ENCODE data around the gene PNPLA3.

Gene PNPLA3

DNA sequence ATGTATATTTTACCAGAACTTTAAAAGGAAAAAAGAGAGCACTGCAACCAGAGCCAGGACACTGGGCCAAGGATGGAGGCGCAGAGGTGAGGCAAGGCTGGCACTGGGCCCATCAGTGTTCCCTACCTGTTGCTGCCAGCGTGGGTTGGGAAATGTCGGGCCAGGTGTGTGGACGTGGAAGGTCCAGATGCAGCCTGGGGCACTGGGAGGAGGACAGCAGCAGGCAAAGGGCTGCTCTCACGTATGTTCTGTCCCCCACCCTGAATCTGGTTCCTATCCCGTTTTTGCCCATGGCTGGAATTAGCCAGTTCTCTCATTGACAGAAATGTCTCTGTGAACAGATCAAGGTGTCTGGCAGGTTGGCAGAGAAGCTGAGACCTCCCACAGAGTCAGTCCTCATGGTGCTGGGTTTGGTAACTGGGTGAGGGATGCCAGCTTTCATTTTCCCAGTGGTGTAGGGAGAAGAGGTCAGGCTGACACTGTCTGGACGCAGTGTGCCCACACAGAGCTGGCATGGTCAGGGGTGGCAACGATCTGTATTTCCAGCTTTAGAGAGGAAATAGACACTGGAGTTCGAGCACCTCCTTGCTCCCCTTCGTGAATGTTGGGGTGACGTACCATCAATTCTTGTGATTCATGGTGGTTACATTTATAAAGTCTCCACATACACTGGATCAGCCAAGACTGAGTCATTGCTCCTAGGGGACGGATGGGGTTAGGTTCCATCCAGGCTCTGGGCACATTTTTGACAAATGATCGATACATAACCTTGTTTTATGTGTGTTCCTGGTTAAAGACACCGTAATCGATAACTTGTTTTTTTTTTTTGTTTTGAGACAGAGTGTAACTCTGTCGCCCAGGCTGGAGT is 4.3 kb upstream of the PNPLA3 start:
- no peak for DNase-seq
- intact Hi-C loops (cut with DNase I), result no loop called here

- intact Hi-C loops (cut with DNase I), result no loop called here
- DNase-seq, result peak in 6 of 10 donors; percentile 34 to 89 (median 57)
These were observed 2.2 kb upstream of the PNPLA3 start for GRCh38 chr22:43921370-43921769.

- DNase-seq, result no peak
- intact Hi-C loops (cut with DNase I), result no loop called here
These were observed 1.5 kb upstream of the PNPLA3 start for GRCh38 chr22:43922123-43922522.

DNA sequence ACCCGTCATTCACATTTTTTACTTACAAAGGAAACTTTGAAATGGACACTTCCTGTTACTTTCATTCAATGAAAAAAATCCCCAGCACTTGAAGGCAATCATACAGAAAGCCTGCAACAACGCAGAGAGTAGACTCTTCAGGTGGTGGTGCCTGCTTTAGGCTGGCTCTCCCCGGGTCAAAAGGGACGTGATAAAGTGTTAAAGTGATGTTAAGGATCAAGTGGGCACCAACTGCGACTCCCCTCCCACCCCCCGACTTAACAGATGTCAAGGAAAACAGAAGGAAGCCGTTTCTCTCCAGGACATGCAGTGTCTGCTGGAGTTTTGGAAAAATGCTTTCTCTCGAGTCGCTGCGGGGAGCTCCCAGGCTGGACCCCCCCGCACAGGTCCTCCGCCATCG is 414 bp upstream of the PNPLA3 start:
- DNase-seq, result no peak
- intact Hi-C loops (cut with DNase I), result no loop called here

DNA sequence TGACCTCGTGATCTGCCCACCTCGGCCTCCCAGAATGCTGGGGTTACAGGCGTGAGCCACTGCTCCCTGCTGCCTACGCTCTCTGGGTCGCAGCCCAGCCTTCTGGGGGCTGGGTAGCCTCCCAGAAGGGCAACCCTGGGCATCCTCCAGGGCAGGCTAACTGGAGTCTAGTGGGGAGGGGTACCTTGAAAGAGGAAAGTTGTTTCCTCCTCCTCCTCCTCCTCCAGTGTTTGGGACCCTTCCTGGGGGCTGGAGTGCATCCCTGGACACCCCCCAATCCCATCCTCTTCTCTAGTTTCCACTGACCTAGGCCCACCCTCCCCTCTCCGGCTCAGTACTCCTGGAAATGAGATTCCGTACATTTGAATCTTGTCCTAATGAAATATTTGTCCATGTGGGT is 1.3 kb downstream of the PNPLA3 start:
- DNase-seq, result no peak
- intact Hi-C loops (cut with DNase I), result no loop called here

DNA sequence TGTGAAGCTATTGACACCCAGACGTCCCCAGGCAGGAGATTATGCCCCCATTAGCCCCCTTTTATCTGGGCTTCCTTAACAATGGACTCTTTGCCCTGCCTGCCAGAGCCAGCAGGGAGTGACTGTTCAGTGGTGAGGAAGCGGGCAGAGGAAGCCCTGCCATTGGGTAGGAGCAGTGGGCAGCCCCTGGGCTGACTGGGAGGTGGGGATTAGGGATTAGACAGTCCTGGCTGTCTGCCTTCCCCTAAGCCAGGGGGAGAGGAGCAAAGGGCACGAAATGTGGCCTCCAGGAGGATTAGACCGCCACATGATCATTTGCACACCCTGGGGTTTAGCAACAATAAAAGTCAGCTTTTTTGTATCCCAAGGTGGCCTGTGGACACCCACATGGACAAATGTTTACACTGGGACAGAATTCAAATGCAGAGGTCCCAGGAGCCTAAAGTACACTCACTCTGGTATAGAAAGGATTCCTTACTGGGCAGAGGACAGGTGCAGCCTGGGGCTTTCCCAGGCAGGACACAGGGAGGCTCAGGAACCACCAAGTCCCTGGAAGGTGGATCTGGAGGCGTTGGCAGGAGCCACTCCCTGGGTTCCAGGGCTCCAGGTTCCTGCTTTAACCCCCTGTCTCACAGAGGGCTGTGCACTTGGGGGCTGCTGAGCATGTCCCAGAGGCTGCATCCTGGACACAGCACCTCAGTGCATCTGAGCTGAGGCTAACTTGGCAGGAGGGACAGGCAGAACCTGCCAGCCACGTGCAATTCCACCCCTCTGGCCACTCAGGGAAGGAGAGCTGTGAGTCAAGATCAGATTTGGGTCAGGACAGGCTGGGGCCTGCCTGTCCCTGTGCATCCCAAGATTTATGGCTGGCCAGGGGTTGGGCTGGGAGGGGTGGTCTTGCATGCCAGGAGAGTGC is 2.1 kb downstream of the PNPLA3 start:
- no peak for DNase-seq
- intact Hi-C loops (cut with DNase I), result no loop called here

GRCh38 chr22:43926349-43926710 is 2.7 kb downstream of the PNPLA3 start:
- intact Hi-C loops (cut with DNase I), result no loop called here
- DNase-seq, result no peak

GRCh38 chr22:43928468-43928867 is 4.9 kb downstream of the PNPLA3 start:
- intact Hi-C loops (cut with DNase I), result no loop called here
- no peak for DNase-seq

- intact Hi-C loops (cut with DNase I), result no loop called here
- no peak for DNase-seq
These were observed 5.3 kb downstream of the PNPLA3 start for GRCh38 chr22:43928908-43929307.

DNA sequence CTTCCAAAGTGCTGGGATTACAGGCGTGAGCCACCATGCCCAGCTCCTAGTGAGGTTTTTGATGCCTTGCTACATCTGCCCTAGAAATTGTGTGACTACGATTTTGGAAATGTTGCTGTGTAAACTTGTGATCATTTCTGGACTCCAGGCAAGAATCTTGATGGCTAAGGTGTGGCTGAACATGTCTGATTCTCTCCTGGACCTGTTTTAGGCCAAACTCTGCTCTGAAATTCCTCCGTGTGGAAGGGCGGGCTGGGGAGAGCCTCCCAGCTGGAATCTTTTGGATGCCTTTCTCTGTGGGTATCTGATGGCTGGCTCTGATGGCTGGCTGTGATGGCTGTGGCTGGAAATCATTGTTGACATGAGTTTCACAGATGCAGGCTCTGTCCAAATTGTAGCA is 8.2 kb downstream of the PNPLA3 start:
- intact Hi-C loops (cut with DNase I), result no loop called here
- DNase-seq, result no peak

DNA sequence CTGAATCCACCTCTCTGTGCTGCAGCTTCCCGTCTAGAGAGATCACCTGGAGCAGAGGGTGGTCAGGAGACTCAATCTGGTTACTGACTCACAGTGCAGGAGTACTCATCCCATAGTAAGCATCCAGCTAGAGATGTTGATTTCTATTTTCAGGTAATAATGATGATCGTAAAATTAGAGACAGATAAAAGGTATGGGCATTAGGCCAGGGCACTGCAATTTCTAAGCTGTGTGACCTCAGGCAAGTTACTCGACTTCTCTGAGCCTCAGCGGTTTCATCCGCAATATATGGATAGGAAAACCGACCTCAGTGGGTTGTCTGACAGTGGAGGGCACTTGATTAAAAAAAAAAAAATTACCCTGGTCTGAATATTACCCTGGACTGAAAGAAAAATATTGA is 17.8 kb downstream of the PNPLA3 start:
- intact Hi-C loops (cut with DNase I), result no loop called here
- no peak for DNase-seq

DNA sequence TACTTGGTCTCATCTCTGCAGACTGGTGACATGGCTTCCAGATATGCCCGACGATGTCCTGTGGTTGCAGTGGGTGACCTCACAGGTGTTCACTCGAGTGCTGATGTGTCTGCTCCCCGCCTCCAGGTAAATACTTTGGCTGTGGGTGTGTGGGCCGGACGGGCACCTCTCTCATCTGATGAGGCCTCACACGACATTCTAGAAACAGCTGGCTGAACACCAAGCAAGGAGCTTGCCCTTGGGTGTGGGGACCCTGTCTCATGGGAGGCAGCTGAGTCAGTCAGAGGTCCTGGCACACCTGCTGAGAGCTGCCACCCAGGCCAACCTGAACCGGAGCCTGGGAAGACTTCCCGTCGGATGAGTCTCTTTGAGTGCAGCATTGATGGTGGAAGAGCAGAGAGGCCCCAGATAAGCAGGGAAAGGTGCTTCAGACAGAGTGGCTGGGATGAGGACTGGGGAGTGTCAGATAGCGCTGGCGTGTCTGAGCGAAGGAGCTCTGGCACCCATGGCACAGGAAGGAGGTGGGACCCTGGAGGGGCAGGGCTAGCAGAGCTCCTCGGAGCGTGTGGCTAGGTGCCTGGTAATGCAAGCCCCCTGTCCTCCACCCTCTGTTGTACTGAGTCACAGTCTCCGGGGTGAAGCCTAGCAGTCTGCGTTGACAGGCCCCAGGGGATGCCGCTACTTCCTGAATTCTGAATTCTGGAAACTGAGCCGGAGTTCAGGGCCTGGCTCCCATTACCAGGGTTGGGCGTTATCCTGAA is 21.2 kb downstream of the PNPLA3 start:
- peak in 2 of 10 donors; percentile 56 to 57 for DNase-seq
- intact Hi-C loops (cut with DNase I), result no loop called here

DNA sequence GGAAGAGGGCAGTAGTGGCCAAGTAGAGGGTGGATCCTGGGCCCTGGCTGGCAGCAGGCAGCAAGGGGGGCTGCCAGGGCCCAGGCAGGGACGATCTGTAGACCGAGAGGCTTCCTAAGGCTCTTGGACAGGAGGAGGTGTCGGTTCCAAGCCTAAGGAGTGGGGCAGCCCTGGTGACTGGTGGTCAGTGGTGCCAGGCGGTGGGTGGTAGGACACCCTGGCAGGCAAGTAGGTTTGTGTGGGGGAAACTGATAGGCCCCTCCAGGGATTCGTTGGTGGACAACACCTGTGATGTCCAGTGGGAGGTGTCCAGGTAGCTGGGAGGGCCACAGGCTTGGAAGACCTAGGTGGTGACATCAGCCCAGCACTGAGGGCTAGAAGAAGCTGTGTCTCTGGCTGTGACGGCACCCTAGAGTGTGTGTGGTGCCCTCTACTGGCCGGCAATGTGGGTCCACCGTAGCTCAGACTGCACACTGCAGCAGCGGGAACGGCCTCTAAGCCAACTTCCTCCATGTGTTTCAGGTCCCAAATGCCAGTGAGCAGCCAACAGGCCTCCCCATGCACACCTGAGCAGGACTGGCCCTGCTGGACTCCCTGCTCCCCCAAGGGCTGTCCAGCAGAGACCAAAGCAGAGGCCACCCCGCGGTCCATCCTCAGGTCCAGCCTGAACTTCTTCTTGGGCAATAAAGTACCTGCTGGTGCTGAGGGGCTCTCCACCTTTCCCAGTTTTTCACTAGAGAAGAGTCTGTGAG is 22.2 kb downstream of the PNPLA3 start:
- DNase-seq, result peak; percentile 32 to 95 (median 69)
- intact Hi-C loops (cut with DNase I), result no loop called here

DNA sequence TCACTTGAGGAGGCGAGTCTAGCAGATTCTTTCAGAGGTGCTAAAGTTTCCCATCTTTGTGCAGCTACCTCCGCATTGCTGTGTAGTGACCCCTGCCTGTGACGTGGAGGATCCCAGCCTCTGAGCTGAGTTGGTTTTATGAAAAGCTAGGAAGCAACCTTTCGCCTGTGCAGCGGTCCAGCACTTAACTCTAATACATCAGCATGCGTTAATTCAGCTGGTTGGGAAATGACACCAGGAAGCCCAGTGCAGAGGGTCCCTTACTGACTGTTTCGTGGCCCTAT is 22.7 kb downstream of the PNPLA3 start:
- intact Hi-C loops (cut with DNase I), result no loop called here
- DNase-seq, result peak in 1 of 10 donors; percentile 70

- DNase-seq, result no peak
- intact Hi-C loops (cut with DNase I), result no loop called here
These were observed 25.3 kb downstream of the PNPLA3 start for GRCh38 chr22:43948836-43949406.

GRCh38 chr22:43951391-43951790 is 27.8 kb downstream of the PNPLA3 start:
- DNase-seq, result peak in 1 of 10 donors; percentile 69
- intact Hi-C loops (cut with DNase I), result no loop called here

- DNase-seq, result peak in 1 of 10 donors; percentile 60
- intact Hi-C loops (cut with DNase I), result no loop called here
These were observed 28.4 kb downstream of the PNPLA3 start for GRCh38 chr22:43951966-43952365.

GRCh38 chr22:43953988-43954785 is 30.6 kb downstream of the PNPLA3 start:
- intact Hi-C loops (cut with DNase I), result no loop called here
- DNase-seq, result no peak
